Raji (cell line): ENCODE results near the gene KRT39.

Experiments
- POLR2A ChIP-seq: IDR thresholded peaks from 2 replicates; pipeline ENCODE4 v1.6.1; 2011; ENCODE audit warnings: low read depth, low read length, control low read depth; ENCODE audit not compliant: insufficient read depth

The KRT39 gene

DNA sequence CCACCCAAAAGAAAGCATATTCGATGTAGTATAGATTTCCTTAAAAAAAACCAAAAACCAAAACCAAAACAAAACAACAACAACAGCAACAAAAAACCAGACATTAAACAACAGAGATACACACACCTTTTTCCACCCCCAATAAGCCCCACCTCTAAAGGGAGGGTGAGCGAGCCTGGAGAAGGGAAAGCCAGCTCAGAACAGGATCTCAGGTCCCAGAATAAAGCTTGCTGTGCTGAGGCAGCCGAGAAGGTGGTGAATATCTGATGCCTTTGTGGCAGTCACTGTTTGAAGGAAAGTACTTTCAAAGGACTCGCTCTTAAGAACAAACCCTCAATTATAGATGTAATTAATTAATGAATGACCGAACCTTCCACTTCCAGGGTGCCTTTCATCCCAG, 29.8 kb downstream of the KRT39 start:
- no peak for TF ChIP-seq POLR2A

DNA sequence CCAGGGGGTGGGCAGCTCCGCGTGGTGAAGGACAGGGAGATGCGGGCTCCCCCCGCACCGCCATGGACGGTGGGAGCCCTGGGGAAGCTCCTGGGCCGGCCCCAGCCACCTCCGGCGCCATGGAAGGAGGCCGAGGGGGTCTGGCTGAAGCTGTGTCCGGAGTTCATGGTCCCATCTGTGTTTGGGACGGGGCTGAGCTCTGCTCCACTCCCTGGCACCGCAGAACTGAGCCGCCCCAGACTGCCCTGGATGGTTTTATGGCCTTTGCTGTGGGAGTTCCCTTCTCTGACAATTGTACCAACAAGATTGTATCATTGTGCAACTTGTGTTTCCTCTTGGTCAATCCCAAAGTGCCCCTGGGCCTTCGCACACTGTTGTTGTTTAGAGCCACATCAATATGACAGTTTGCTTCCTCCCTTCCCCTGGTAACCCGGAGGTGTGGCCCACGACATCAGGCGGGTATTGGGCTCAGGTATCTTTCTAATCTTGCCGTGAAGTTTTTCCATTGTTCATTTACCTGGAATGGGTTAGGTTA, 30.2 kb downstream of the KRT39 start:
- TF ChIP-seq POLR2A = no peak

DNA sequence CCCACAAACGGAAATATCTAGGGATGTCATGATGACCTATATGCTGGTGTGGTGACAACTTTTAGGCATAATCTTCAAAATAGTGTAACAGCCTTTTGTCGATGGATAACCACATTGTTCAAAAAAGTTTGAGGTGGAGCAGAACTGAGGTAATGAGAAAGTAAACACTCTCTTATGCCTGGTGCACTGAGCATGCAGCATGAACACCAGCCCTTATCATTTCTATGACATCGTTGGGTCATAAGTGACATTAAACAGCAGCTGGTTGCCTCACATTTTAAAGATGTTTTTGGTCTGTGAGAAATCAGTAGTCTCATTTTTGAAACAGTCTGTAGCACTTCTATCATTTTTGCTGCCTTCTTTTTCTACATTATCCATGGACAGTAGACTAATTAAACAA, 31.1 kb downstream of the KRT39 start:
- no peak for TF ChIP-seq POLR2A

DNA sequence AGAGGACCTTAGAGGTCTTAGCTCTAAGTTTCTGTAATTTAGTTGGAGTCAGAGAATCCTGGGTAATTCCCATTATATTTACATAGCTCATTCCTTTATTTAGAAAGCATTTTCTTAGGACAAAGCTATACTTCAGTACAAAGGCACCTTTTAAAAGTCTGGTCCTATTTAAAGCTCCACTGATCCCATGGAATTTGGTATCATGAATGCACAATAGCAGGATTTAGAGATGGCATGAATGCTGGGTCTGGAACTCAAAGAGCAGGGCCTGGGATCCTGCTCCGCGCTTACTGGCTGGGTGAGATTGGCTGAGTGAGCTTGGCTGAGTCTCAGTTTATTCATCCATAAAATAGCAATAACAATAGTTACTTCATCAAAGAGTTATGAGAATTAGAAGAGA, 34.1 kb downstream of the KRT39 start:
- no peak for TF ChIP-seq POLR2A

DNA sequence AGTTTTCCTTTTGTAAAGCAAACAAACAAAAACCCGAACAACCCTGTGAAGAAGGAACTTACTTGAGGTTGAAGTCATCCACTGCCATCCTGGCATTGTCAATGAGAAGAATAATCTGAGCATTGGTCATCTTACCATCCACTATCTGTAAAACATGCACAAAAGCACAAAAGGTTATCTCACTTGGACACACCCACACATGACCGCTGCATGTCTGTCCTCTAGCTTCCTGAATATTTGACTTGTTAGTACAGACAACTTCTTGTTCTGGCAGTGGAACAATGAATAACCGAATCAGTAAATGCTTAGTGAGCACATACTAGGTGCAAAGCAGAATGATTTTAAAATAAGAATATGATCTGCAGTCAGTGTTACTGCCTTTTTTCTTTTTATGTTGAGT, 35.4 kb downstream of the KRT39 start:
- TF ChIP-seq POLR2A = no peak

DNA sequence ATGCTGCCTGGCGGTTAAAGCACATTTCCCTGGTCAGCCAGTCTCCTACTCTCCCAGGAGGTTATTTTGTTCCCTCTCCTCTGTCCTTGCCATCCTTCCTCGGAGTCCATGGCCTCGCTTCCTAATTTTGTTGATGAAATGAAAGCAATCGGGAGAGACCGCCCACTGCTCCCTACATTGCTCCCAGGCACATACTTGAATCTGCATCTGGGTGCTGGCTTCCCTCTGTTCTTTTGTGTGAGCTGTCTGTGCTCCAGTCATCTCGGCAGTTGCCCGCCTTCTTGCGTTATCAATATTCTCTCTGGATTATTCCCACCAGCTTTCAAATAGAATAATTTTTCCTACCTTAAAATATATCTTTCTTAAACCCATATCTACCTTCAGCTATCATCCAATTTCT, 40.4 kb downstream of the KRT39 start:
- no peak for TF ChIP-seq POLR2A

DNA sequence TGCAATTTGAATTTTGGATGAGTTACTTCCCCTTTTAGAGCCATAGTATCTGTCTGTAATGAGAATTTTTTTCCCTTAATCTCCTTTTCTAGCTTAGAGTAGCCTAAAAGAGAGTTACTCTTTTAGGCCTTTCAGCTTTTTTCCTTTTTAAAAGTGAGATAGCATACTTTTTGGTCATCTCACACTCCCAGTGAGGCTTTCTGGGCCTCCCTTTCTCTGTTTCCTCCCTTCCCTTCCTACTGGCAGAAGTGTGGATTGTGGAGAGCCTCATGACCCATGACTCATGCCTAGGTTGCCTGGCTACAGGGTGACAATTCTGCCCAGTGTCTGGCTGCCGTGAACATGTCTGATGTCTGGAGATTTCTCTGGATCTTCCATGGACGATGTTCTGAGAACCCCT, 44.5 kb downstream of the KRT39 start:
- TF ChIP-seq POLR2A = no peak

DNA sequence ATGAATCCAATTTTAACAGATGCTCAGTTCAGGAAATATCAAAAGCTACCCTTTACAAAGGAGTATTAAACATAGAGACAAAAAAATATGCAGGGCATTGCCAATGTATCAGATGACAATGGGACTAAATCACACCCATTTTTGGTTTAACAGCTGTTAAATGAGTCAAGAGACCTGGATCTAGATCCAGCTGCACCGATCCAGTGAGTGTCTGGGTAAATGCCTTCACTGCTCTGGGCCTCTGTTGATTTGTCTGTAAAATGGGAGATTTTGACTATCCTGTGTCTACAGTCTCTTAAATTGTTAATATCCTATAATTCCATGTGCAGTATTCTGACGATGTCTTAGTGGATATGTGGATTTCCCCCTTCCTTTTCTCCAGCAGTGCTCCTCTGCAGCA, 45.7 kb downstream of the KRT39 start:
- no peak for TF ChIP-seq POLR2A

DNA sequence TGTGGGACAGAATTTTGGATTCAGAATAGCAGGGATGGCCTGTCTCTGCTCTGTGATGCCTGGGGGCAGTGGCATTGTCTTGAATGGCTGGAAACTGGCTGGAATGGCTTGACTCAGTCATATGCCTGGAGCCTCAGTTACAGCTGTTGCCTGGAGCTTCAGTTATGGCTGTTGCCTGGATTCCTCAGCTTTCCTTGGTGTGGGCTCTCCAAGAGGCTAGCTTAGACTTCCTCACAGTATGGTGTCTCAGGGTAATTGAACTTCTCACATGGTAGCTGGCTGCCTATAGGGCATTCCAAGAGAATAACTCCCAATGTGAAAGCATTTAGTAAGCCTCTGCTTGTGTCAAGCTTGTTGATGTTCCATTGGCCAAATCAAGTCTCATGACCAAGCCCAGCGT, 50.4 kb downstream of the KRT39 start:
- no peak for TF ChIP-seq POLR2A

DNA sequence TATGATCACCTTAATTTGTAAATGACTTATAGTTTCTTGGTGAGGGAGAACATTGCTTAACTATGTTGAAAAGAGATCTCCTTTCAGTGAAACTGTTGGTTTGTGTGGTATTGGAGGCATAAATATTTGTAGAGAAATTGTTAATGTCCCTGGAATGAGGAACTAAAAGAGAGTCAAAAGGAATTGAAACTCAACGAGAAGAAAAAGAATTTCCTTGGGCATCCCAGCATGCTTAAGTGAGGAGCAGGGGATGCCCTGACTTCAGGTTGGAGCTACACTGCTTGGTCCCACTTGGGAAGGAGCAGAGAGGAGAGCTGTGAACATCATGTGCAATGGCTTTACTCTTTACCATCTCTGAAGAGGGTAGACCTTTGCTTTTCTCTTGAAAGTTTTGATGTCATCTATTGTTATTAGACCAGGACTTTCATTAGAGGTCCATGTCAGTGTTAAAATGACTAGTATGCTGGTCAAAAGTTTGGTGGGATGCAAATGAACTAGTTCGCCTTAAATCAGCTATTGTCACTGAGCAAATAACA, 51.0 kb downstream of the KRT39 start:
- TF ChIP-seq POLR2A = no peak

DNA sequence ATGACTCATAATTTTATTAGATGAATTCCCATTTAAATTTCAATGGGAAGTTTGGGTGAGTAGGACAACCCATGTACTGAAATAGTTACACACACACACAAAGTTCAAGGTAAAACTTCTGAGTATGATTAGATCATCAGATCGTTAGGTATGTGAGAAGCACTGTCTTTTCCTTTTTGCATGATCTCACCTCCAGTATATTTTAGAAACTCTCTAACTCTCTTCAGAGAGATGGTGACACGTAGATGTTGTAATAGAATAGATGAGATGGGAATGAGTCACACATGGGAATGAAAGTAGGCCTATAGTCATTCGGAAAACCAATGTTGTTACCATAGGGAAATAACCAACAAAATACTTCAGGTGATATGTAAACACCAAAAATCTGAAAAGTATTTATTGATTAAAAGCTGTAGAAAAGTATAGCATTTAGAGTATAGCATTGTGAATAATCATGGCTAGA, 51.5 kb downstream of the KRT39 start:
- no peak for TF ChIP-seq POLR2A

DNA sequence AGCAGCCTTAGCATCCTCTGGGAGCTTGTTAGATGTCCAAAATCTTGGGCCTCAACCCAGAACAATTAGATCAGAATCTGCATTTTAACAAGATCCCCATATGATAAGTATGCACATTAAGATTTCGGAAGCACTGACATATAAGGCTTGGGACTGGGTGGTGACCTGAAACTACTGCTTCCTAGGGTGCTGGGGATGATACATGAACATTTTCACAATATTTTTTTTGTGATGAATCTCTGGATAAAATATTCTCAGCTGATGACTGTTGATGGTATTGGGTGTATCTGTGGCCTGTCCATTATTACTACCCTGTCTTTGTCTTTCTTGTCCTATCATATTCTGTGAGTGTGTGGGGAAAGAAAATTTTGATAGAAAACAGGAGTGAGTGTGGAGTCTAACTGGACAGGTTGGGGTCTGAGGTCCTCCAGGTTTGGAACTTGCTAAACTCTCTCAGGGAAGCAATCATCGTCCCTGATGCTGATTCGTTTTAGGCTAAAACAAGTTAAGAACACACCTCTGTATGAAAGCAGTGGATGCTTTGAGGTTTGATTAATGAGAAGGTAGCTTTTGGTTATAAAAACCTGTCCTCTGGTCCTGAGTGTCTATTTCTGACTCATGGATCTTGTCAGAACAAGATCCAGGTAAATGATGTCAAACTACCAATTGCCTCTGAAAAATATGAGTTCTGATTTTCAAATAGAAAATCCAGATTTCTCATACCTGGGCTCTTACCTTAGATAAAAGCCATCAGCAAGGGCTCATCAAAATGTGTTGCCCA, 52.5 kb downstream of the KRT39 start:
- no peak for TF ChIP-seq POLR2A

DNA sequence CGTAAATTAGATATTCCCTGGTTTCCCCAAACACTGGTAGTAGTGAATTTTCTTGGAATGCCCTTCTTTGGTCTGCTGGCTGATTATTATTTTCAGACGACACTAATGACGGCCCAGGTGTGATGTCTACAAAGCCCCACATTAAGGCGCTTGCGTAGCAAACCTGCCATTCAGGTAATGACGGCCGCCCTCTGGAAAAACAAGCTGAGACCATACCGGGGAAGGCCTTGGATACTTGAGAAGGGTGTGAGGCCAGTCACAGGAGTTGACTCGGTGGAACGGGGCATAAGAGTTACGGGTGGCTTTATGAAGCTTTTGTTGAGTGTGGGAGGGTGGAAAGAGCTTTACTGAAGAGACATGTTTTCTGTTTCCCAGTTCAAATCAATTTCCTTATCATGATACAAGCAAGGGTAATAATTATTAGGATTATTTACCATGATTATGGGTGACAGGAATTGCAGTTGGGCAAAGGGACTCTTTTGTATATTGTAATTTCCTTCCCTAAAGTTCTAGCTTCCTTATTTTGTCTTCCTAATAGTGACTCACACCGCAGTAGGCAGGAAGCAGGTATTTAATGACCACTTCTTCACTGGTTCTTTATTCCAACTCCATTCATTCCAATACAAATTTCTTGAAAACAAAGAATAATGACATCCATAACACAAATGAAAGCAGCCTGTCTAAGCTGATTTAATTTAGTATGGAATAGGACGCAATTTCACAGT, 54.1 kb downstream of the KRT39 start:
- TF ChIP-seq POLR2A = no peak

DNA sequence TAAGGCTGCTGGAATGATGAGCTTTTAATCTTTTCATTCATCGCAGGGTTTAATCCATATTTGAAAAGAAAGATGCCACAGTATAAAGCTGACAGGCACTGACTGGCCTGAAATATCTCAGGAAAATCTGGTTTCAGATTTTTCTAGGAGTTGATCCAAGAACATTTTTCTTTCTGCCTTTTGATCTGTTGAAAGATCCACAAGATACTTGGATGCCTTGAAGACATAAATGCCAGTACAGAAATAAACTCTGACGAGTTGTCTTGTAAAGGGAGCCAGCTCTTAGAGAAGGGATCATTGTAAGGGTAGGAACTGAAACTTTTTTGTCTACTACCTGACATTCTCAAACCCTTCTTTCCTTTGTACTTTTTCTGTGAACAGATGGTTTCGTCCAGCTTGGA, 56.3 kb downstream of the KRT39 start:
- no peak for TF ChIP-seq POLR2A

DNA sequence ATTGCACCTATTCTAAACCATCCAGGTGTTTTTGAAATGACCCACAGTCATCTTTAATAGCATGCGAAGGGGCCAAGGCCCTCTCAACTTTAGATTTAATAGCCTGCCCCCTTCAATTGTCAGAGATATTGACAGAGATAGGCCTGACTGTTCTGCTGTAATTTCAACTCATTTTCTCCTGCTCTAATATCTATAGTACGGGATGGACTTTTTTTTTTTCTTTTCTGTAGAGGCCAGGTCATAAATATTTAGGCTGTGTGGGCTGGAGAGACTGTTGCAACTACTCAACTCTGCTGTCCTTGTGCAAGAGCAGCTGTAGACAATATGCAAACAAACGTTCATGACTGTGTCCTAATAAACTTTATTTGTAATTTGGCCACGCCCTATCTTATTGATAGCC, 57.0 kb downstream of the KRT39 start:
- TF ChIP-seq POLR2A = no peak

DNA sequence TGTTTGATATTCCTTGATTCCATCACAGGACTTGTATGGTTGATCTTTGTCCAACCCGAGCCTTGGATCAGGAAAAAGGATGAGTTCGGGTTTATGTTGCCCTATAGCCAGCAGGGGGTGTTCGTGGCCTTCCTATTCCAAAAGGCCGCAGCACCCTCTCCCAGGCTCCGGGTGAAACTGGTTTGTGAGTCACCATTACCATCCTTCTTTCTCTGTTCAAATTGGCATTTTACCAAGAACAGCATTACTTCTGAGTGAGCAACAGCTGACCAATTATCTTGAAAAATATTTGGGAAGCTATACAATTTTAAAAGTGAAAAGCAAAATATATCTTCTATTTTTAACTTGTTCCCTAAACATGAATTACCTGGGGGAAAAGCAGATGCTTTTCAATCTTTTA, 57.4 kb downstream of the KRT39 start:
- no peak for TF ChIP-seq POLR2A
